ENCODE data around the gene INPP4A. TPM values are rescaled to one million over a fixed set of nuclear protein-coding genes. Genes with fewer than 3 reads are reported as not detected.

INPP4A gene
- total and polyA plus RNA-seq, 7 donors, result 1.8 to 49.9 (median 30.4) TPM

DNA sequence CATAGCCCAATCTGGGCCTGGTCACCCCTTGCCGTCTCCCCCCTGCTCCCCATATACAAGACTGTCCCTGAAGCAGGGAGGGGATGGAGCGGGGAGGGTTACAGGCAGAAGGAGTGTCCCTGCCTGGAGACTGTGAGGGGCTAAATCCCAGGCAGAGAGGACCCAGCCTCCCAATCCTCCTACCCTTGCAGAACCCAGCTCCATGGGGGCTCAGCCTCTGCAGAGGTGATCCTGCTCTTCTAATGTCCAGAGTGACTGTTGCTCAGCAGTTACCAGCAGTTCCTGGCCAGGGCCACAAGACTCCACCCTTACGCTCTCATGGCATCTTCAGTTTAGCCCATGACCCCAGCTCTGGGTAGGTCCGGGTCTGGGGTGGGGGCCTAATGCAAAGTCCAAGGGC lies 105.5 kb downstream of the INPP4A start:
- no peaks in the 10 kb centered on the region for H3K9me3 ChIP-seq
- intact Hi-C loops (cut with DNase I), result no loop called here
- TF ChIP-seq, protein P1, sequence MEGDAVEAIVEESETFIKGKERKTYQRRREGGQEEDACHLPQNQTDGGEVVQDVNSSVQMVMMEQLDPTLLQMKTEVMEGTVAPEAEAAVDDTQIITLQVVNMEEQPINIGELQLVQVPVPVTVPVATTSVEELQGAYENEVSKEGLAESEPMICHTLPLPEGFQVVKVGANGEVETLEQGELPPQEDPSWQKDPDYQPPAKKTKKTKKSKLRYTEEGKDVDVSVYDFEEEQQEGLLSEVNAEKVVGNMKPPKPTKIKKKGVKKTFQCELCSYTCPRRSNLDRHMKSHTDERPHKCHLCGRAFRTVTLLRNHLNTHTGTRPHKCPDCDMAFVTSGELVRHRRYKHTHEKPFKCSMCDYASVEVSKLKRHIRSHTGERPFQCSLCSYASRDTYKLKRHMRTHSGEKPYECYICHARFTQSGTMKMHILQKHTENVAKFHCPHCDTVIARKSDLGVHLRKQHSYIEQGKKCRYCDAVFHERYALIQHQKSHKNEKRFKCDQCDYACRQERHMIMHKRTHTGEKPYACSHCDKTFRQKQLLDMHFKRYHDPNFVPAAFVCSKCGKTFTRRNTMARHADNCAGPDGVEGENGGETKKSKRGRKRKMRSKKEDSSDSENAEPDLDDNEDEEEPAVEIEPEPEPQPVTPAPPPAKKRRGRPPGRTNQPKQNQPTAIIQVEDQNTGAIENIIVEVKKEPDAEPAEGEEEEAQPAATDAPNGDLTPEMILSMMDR (IDR thresholded peaks at IDR 0.05), result no peak
- no peak for TF ChIP-seq POLR2AphosphoS5 (IDR thresholded peaks at IDR 0.05)
- TF ChIP-seq POLR2A (IDR thresholded peaks at IDR 0.05), result no peak
- TF ChIP-seq EP300 (IDR thresholded peaks at IDR 0.05), result no peak
- no peaks in the 10 kb centered on the region for H3K27me3 ChIP-seq
- peaks cover 24 to 92% (median 37%) of the 10 kb centered on the region in 4 donors for H3K36me3 ChIP-seq
- no peaks in the 10 kb centered on the region for H3K4me1 ChIP-seq
- no peak for DNase-seq
- WGBS, 2 donors, result 87 to 96% methylated on average over 4 of the region's 4 CpGs
- H3K27ac ChIP-seq, result no peak overlapping the region
- no peak overlapping the region for H3K4me3 ChIP-seq

DNA sequence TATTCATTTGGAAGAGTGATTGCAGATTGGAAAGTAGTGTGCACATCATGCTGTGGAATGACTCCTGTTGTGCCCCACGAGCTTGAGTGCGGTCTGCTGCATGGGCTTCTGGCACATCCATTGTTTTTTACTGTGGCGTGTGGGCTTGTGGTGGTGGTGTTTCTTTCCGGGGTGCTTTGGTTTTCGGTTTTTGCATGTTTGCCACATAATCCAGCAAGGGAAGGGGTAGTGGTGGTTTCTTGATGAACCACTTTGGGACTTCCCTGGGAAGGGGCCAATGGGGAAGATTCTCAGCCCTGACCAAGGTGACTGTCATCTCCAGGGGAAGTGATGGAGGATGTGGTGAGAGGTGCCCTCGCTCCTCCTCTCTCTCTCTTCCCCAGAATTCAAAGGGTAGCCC lies 106.7 kb downstream of the INPP4A start:
- H3K4me1 ChIP-seq, result no peaks in the 10 kb centered on the region
- no peak for DNase-seq
- intact Hi-C loops (cut with DNase I), result no loop called here
- H3K36me3 ChIP-seq, result peaks cover 21 to 92% (median 36%) of the 10 kb centered on the region in 4 donors
- H3K27ac ChIP-seq, result no peak overlapping the region
- 72 to 89% methylated on average over 6 of the region's 6 CpGs for WGBS, 2 donors
- TF ChIP-seq POLR2AphosphoS5 (IDR thresholded peaks at IDR 0.05) (no peak), POLR2A (IDR thresholded peaks at IDR 0.05) (no peak), EP300 (IDR thresholded peaks at IDR 0.05) (no peak)
- TF ChIP-seq, protein P1 (IDR thresholded peaks at IDR 0.05), result no peak
- H3K4me3 ChIP-seq, result no peak overlapping the region
- H3K9me3 ChIP-seq, result no peaks in the 10 kb centered on the region
- no peaks in the 10 kb centered on the region for H3K27me3 ChIP-seq

DNA sequence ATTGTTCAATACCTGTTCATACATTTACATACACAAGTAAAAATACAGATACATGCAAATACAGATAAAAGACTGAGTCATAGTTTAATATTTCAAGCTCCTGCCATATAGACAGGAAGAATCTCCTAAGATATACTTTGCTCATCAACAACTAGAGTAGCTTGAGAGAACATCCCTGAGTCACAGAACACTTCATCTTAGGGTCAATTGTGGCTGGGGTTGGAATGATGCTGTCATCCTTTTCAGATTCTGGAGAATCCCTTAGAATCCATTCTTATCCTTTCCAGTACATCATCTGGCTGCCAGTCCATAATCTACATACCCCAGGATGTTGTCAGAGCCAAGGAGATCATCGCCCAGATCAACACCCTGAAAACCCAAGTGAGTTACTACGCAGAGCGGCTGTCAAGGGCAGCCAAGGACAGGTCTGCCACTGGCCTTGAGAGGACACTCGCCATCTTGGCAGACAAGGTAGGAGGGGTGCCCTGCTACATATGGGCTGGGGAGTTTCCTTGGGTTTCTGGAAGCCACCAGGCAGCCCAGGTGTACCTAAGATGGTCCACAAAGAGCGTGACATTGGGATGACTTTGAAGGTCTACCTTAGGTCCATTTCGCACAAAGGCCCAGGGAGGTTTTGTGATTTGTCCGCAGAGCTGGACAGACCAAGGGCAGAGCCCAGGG lies 108.0 kb downstream of the INPP4A start:
- Histone ChIP-seq H3K9me3 (no peaks in the 10 kb centered on the region), H3K4me3 (no peak overlapping the region), H3K27me3 (no peaks in the 10 kb centered on the region), H3K4me1 (no peaks in the 10 kb centered on the region), H3K27ac (no peak overlapping the region), H3K36me3 (peaks cover 11 to 89% (median 34%) of the 10 kb centered on the region in 4 donors)
- 98 to 99% methylated on average over 7 of the region's 7 CpGs for WGBS, 2 donors
- intact Hi-C loops (cut with DNase I), result no loop called here
- no peak for TF ChIP-seq POLR2A (IDR thresholded peaks at IDR 0.05)
- TF ChIP-seq POLR2AphosphoS5 (IDR thresholded peaks at IDR 0.05), result no peak
- TF ChIP-seq EP300 (IDR thresholded peaks at IDR 0.05), result no peak
- TF ChIP-seq, protein P1 (IDR thresholded peaks at IDR 0.05), result no peak
- DNase-seq, result no peak

DNA sequence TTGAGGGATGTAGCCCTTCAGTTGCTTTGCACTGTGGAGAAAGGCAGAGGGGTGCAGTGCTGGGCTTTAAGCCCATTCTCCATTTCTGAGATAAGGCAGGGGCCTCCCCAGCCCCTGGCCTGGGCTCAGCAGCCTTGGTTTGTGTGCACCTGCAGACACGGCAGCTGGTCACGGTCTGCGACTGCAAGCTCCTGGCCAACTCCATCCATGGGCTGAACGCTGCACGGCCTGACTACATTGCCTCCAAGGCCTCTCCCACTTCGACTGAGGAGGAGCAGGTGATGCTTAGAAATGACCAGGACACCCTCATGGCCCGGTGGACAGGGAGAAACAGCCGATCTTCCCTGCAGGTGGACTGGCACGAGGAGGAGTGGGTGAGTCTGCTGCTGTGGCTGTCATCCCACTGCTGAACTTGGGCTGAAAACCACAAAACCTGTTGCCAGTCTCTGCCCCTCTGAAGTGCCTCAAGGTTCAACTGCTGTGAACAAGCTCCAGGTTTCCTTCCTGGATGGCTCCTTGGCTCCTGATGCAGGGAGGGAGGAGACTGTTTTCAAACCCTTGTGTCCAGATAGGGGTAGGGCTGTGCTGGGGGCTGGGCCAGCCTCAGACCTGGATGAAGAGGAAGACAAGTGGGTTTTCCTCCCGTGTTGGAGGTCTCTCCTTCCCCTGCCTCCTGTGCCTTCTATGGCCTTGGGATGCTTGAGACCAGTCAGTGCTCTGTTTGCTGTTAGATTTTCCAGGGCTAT lies 109.6 kb downstream of the INPP4A start:
- H3K36me3 ChIP-seq, result peaks cover 11 to 73% (median 34%) of the 10 kb centered on the region in 4 donors
- TF ChIP-seq, protein P1 (IDR thresholded peaks at IDR 0.05), result no peak
- no peak for TF ChIP-seq POLR2AphosphoS5 (IDR thresholded peaks at IDR 0.05)
- TF ChIP-seq EP300 (IDR thresholded peaks at IDR 0.05), result no peak
- TF ChIP-seq POLR2A (IDR thresholded peaks at IDR 0.05), result no peak
- WGBS, 2 donors, result 81 to 94% methylated on average over 10 of the region's 10 CpGs
- H3K4me1 ChIP-seq, result peaks cover 0 to 9% (median 8%) of the 10 kb centered on the region in 4 donors
- H3K27ac ChIP-seq, result no peak overlapping the region
- DNase-seq, result no peak
- no peaks in the 10 kb centered on the region for H3K27me3 ChIP-seq
- no peaks in the 10 kb centered on the region for H3K9me3 ChIP-seq
- no peak overlapping the region for H3K4me3 ChIP-seq
- intact Hi-C loops (cut with DNase I), result no loop called here

Measured in sigmoid colon (tissue), 7 donors.